Tibial artery (tissue), 4 donors: ENCODE results near the gene PSAPL1.

ENCODE experiments used
- DNase-seq, 2 donors: peaks; one replicate each; pipeline ENCODE4 v3.0.0-alpha.2; 2019
- H3K27ac ChIP-seq, 2 donors: fragments of 200-600 bp; sonication (generic) in 1 of 2; 1 replicate in 1 of 2; 2 replicates in 1 of 2; pipeline ENCODE4 v1.5.1; 2018 to 2019; ENCODE audit warnings: mild to moderate bottlenecking in 1 of 2
- H3K27me3 ChIP-seq, 2 donors: fragments of 200-600 bp; sonication (generic) in 1 of 2; one replicate each; pipeline versions ENCODE4 v1.5.1 to v1.6.0; 2016 to 2019
- H3K36me3 ChIP-seq, 3 donors: fragments of 200-600 bp; sonication (generic) in 2 of 3; one replicate each; pipeline ENCODE4 v1.5.1; 2016 to 2019; ENCODE audit warnings: mild to moderate bottlenecking in 2 of 3
- H3K4me1 ChIP-seq, 4 donors: fragments of 200-600 bp; sonication (generic) in 2 of 4; 1 replicate in 3 of 4; 2 replicates in 1 of 4; pipeline ENCODE4 v1.5.1; 2016 to 2019
- H3K4me3 ChIP-seq, 2 donors: fragments of 200-600 bp; sonication (generic) in 1 of 2; 1 replicate in 1 of 2; 2 replicates in 1 of 2; pipeline ENCODE4 v1.5.1; 2018 to 2019; ENCODE audit warnings: mild to moderate bottlenecking in 2 of 2
- H3K9me3 ChIP-seq, 3 donors: fragments of 200-600 bp; sonication (generic) in 1 of 3; one replicate each; pipeline ENCODE4 v1.5.1; 2016 to 2019
- intact Hi-C: fragments of 100-400 bp; cut with DNase I; formaldehyde crosslinking; loops from one replicate; pipeline ENCODE4 v1.15.0; 2023; ENCODE audit warnings: low total_unique reads
- TF ChIP-seq, protein P1 (sequence below), 2 experiments: fragments of 200-600 bp in 1 of 2; fragments of 450-650 bp in 1 of 2; IDR thresholded peaks; one replicate each; pipeline ENCODE4 v1.5.1; 2017 to 2019; ENCODE audit warnings: antibody characterized with exemption in 2 of 2, mild to moderate bottlenecking in 1 of 2, moderate library complexity in 1 of 2

Gene PSAPL1

DNA sequence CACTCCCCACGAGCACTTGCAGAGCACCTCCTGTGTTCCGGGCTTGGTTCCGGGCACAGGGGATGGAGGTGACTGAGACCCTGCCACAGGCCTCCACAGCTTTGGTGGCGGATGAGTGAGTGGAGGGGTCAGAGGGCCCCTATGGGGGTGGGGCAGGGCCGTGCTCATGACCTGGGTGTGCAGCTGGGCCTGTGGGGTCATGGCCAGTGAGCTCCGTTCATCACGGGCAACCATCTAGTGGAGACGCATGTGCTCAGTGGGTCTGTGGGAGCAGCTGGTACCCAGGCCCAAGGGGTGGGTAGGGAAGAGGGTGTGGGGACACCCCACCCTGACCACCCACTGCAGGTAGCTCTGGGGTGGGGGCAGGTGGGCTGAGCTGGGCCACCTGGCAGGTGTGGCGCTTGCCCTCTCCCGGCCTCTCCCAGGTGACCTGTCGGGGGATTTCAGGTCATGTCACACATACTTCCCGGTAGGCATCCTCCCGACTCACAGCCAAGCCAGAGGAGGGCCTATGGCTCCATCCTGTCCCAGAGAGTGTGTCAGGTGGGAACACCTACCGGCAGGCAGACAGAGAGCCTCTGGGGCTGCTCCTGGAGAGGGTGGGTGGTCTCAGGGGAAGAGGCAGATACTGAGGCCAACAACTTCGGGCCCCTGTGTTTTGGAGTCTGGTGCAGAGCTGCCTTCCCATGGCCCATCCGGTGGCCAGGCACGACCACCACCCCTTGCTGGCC lies 3.6 kb downstream of the PSAPL1 start:
- Histone ChIP-seq H3K27ac (no peak overlapping the region), H3K9me3 (no peaks in the 10 kb centered on the region), H3K27me3 (no peaks in the 10 kb centered on the region), H3K36me3 (no peaks in the 10 kb centered on the region), H3K4me3 (no peak overlapping the region), H3K4me1 (no peaks in the 10 kb centered on the region)
- DNase-seq, result peak in 1 of 2 donors; percentile 53
- TF ChIP-seq, protein P1, sequence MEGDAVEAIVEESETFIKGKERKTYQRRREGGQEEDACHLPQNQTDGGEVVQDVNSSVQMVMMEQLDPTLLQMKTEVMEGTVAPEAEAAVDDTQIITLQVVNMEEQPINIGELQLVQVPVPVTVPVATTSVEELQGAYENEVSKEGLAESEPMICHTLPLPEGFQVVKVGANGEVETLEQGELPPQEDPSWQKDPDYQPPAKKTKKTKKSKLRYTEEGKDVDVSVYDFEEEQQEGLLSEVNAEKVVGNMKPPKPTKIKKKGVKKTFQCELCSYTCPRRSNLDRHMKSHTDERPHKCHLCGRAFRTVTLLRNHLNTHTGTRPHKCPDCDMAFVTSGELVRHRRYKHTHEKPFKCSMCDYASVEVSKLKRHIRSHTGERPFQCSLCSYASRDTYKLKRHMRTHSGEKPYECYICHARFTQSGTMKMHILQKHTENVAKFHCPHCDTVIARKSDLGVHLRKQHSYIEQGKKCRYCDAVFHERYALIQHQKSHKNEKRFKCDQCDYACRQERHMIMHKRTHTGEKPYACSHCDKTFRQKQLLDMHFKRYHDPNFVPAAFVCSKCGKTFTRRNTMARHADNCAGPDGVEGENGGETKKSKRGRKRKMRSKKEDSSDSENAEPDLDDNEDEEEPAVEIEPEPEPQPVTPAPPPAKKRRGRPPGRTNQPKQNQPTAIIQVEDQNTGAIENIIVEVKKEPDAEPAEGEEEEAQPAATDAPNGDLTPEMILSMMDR (IDR thresholded peaks at IDR 0.05), result no peak
- intact Hi-C loops, result no loop called here

DNA sequence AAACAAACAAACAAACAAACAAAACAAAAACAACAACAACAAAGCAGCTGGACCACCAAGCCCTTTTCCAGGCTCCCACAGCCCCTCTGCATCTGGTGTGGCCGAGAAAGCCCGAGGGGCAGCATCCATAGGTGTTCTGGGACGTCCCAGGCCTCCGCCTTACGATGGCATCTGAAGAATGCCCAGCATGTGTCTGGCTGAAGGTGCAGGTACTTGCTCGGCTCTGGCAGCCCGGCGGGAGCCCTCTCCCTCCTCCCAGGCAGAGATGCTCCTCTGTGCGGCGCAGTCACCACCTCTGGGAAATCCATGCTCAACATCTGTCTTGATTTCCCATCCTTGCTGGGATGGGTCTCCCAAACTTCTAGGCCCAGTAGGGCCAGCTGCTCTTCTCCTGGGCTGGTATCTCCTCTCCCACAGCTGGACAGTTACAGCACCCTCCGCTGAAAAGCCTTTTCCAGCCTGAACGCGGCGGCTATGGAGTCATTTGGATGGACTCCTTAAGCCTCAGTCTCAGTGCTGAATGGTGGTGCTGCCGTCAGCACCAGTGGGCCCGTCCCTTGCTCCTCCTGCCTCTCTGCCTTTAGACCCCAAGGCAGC lies 4.3 kb downstream of the PSAPL1 start:
- H3K9me3 ChIP-seq, result no peaks in the 10 kb centered on the region
- no peaks in the 10 kb centered on the region for H3K36me3 ChIP-seq
- no peaks in the 10 kb centered on the region for H3K4me1 ChIP-seq
- H3K27me3 ChIP-seq, result no peaks in the 10 kb centered on the region
- H3K4me3 ChIP-seq, result no peak overlapping the region
- TF ChIP-seq, protein P1 (IDR thresholded peaks at IDR 0.05), result no peak
- intact Hi-C loops, result no loop called here
- peak in 1 of 2 donors; percentile 44 for DNase-seq
- no peak overlapping the region for H3K27ac ChIP-seq

DNA sequence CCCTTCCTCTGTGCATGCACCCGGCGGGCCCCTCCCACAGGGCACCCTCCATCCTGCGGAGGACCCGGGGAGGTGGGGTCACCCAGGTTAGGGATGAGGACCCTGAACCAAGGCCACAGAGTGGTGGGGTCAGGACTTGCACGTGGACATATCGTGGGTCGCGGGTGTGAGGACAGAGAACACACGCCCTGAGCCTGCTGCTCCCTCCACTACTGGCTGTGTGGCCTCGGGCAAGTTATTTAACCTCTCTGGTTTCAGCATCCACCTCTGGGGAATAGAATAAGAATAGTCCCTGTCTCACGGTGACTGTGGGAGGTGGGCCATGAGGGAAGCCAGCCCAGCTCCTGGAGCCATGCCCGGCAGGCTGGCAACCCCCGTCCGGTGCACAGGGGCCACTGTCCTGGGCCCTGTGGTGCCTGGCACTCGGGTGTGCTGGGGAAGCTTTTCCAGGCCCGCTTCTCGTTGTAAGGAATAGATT lies 5.1 kb downstream of the PSAPL1 start:
- no peaks in the 10 kb centered on the region for H3K4me1 ChIP-seq
- no peak overlapping the region for H3K4me3 ChIP-seq
- TF ChIP-seq, protein P1 (IDR thresholded peaks at IDR 0.05), result no peak

DNA sequence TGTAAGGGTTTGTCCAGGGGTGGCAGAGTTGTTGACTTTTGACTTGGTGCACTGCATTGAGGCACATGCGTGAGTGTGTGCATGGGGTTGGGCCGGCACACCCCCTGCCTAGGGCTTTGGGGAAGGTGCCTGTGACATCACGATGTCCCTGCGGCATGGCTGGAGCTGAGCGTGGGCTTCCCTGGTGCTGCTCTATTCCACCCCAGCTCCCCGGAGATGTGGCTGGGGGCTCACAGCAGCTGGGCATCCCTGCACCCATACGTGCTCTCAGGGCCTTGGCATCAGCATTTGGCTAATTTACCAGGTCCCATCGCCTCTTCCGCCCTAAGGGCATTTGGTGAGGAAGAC lies 5.7 kb downstream of the PSAPL1 start:
- H3K4me3 ChIP-seq, result no peak overlapping the region
- no peaks in the 10 kb centered on the region for H3K4me1 ChIP-seq
- no peaks in the 10 kb centered on the region for H3K27me3 ChIP-seq
- intact Hi-C loops, result no loop called here
- peak; percentile 13 to 57 for DNase-seq
- TF ChIP-seq, protein P1 (IDR thresholded peaks at IDR 0.05), result no peak
- no peaks in the 10 kb centered on the region for H3K36me3 ChIP-seq
- H3K27ac ChIP-seq, result no peak overlapping the region
- H3K9me3 ChIP-seq, result no peaks in the 10 kb centered on the region

More for the DNA sequence above, 5.1 kb downstream of the PSAPL1 start:
- peak; percentile 11 to 54 for DNase-seq
- Histone ChIP-seq H3K27ac (no peak overlapping the region), H3K36me3 (no peaks in the 10 kb centered on the region), H3K9me3 (no peaks in the 10 kb centered on the region), H3K27me3 (no peaks in the 10 kb centered on the region)
- intact Hi-C loops, result no loop called here

DNA sequence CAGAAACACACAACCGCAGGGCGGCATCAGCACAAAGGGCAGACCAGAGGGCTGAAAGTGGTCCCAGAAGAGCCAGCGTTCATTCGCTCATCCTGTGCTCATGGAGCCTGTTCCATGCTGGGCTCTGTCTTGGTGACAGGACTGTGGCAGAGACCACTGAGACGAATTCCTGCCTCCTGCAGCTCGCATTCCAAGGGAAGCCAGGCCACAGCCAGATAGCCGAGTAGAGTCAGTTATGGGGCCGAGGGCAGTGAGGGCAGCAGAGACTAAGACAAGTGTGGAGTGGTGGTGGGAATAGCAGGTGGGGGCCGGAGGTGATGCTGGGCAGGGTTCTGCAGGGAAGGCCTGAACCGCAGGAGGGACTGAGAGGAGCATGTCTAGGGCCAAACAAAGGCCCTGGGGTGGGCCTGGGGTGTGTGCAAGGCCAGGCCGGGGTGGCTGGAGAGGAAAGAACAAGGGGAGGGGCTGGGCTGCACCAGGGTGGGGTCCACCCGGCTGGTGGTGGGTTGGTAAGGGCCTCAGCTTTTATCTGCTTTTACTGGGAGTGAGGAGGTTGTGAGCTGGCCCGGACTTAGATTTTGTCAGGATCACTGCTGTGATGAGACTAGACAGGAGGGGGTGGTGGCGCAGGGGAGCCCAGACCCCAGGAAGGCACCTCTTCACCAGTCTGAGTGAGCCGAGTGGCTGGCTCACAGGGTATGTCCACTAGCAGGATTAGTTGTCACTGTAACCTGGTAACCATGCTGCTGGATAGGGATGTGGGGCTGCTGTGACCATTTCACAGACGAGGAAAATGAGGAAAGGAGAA lies 6.3 kb downstream of the PSAPL1 start:
- Histone ChIP-seq H3K27me3 (no peaks in the 10 kb centered on the region), H3K4me1 (no peaks in the 10 kb centered on the region), H3K9me3 (no peaks in the 10 kb centered on the region), H3K36me3 (no peaks in the 10 kb centered on the region), H3K27ac (no peak overlapping the region), H3K4me3 (no peak overlapping the region)
- DNase-seq, result peak; percentile 15 to 40
- TF ChIP-seq, protein P1 (IDR thresholded peaks at IDR 0.05), result no peak
- intact Hi-C loops, result no loop called here
